A549 (cell line): Measurements from ENCODE around the gene FBXL4. TPM values are rescaled to one million over a fixed set of nuclear protein-coding genes. Genes with fewer than 3 reads are reported as not detected.

ENCODE experiments used
- ATAC-seq, 2 experiments: fragments of 200-7000 bp in 1 of 2; fragments of >200 bp in 1 of 2; cut with Nextera tagmentation in 1 of 2; cut with Tn5 transposase in 1 of 2; 3 replicates each; pipeline versions ENCODE4 v1.8.0 to v1.9.1; 2018 to 2020; ENCODE audit warnings: mild to moderate bottlenecking in 1 of 2, moderate library complexity in 1 of 2
- CTCF ChIA-PET: fragments of 300-600 bp; sonication (Branson Sonifier 250); formaldehyde crosslinking; extraction: SDS; loops from one replicate; lab custom pipeline; 2021; ENCODE audit warnings: antibody characterized with exemption, inconsistent platforms; lab: Yijun Ruan, JAX
- POLR2A ChIA-PET: fragments of 350-600 bp; formaldehyde crosslinking; extraction: SDS; loops from one replicate; lab custom pipeline; 2021; ENCODE audit warnings: antibody characterized with exemption, inconsistent platforms; lab: Yijun Ruan, JAX
- DNase-seq, 2 experiments: peaks; one replicate each; pipeline versions ENCODE4 v3.0.0 to v3.0.0-alpha.2; 2011 to 2016; ENCODE audit warnings: low read depth in 1 of 2, low spot score in 1 of 2
- FAIRE-seq: peaks from 2 replicates; lab custom pipeline; 2011; peaks lifted over from hg19 to GRCh38; lab: Jason Lieb, UNC
- H3K27ac ChIP-seq, 2 experiments: fragments of >200 bp; sonication (Bioruptor Twin); formaldehyde crosslinking; 3 replicates each; pipeline ENCODE4 v1.5.1; 2016 to 2017
- H3K4me1 ChIP-seq: fragments of >200 bp; sonication (Bioruptor Twin); formaldehyde crosslinking; 3 replicates; pipeline ENCODE4 v1.6.1; 2016
- H3K4me2 ChIP-seq: fragments of >200 bp; sonication (Bioruptor Twin); formaldehyde crosslinking; 3 replicates; pipeline ENCODE4 v1.6.1; 2016
- H3K4me3 ChIP-seq: fragments of >200 bp; sonication (Bioruptor Twin); formaldehyde crosslinking; 3 replicates; pipeline ENCODE4 v1.5.1; 2016
- H3K9me3 ChIP-seq: fragments of >200 bp; sonication (Bioruptor Twin); formaldehyde crosslinking; 3 replicates; pipeline ENCODE4 v1.6.1; 2016
- BCL3 ChIP-seq: fragments of >200 bp; sonication (Bioruptor Twin); formaldehyde crosslinking; IDR thresholded peaks from 3 replicates; pipeline ENCODE4 v1.6.1; 2016
- CHD2 ChIP-seq: fragments of 150-350 bp; IDR thresholded peaks from 2 replicates; pipeline ENCODE4 v1.6.1; 2014; ENCODE audit warnings: low read length; ENCODE audit not compliant: partially characterized antibody
- EHF ChIP-seq: fragments of 250-450 bp; sonication (Bioruptor Pico); IDR thresholded peaks from 2 replicates; pipeline ENCODE4 v1.5.0; 2020; ENCODE audit warnings: mild to moderate bottlenecking
- HOXB5 ChIP-seq: fragments of 250-450 bp; sonication (Bioruptor Pico); IDR thresholded peaks from 2 replicates; pipeline ENCODE4 v1.5.0; 2020; ENCODE audit warnings: mild to moderate bottlenecking, moderate library complexity
- KDM5A ChIP-seq: fragments of 200-600 bp; sonication (generic); IDR thresholded peaks from 2 replicates; pipeline ENCODE4 v1.6.1; 2016; ENCODE audit warnings: antibody characterized with exemption, mild to moderate bottlenecking
- NFE2L2 ChIP-seq: fragments of 150-350 bp; conservative IDR thresholded peaks from 2 replicates; pipeline ENCODE4 v1.6.1; 2014; ENCODE audit warnings: low read length
- NPAS2 ChIP-seq: fragments of 250-450 bp; sonication (Bioruptor Pico); IDR thresholded peaks from 2 replicates; pipeline ENCODE4 v1.8.0; 2022; ENCODE audit warnings: mild to moderate bottlenecking, moderate library complexity, borderline replicate concordance
- PBX3 ChIP-seq: IDR thresholded peaks from 2 replicates; pipeline ENCODE4 v1.6.1; 2012
- PHF8 ChIP-seq: fragments of 200-600 bp; sonication (generic); IDR thresholded peaks from 2 replicates; pipeline ENCODE4 v1.6.1; 2016; ENCODE audit warnings: low read depth, mild to moderate bottlenecking, antibody characterized with exemption, moderate library complexity, borderline replicate concordance
- REST ChIP-seq: fragments of 200-600 bp; sonication (generic); IDR thresholded peaks from 2 replicates; pipeline ENCODE4 v1.6.1; 2016; ENCODE audit warnings: antibody characterized with exemption, mild to moderate bottlenecking, moderate library complexity
- TP53 ChIP-seq: fragments of 250-450 bp; sonication (Bioruptor Pico); IDR thresholded peaks from 2 replicates; pipeline ENCODE4 v1.5.0; 2021; ENCODE audit warnings: mild to moderate bottlenecking, moderate library complexity
- ZNF302 ChIP-seq: fragments of 250-450 bp; sonication (Bioruptor Pico); IDR thresholded peaks from 2 replicates; pipeline ENCODE4 v1.9.0; 2021; ENCODE audit warnings: inconsistent platforms, mild to moderate bottlenecking, moderate library complexity
- WGBS: methylation state at CpG from one replicate; pipeline ENCODE4 v1.1.6; 2017; ENCODE audit errors: missing lambda C conversion rate; 5-methylcytosine and 5-hydroxymethylcytosine counted together
- polyA plus RNA-seq, 4 experiments: library from polyadenylated mRNA; depleted of rRNA in 3 of 4; stranded (reverse); fragments of >200 nt; fragmentation: RNase III in 1 of 4; extraction: RNeasy Plus Mini Kit Qiagen cat#74134 plus additional on column Dnase treatment in 1 of 4; gene quantifications; 2 replicates in 3 of 4; 3 replicates in 1 of 4; pipeline ENCODE4 v1.2.3, GENCODE V29; 2011 to 2017

FBXL4 gene
- polyA plus RNA-seq, 2 of the 4 experiments (the other 2 are of a cell fraction), result 6.5 to 21.6 TPM

GRCh38 chr6:98823428-98824161, 124.2 kb downstream of the FBXL4 start:
- ChIA-PET POLR2A (no interaction called here), CTCF (interaction anchor here (0.7 kb wide), 1 partner anchor 9 kb away, joined by 3 read pairs; no protein-coding TSS in a partner anchor)
- no peaks in the 10 kb centered on the region for H3K9me3 ChIP-seq
- no peak overlapping the region for H3K27ac ChIP-seq
- 50% methylated on average over 12 of the region's 12 CpGs for WGBS
- DNase-seq, result no peak
- H3K4me1 ChIP-seq, result no peaks in the 10 kb centered on the region
- H3K4me2 ChIP-seq, result no peak overlapping the region
- TF ChIP-seq HOXB5 (CRISPR knock-in tag) (no peak), KDM5A (no peak), ZNF302 (CRISPR knock-in tag) (no peak), BCL3 (no peak), NFE2L2 (no peak), CHD2 (no peak), TP53 (CRISPR knock-in tag) (no peak), PHF8 (no peak), PBX3 (no peak), NPAS2 (CRISPR knock-in tag) (no peak)
- ATAC-seq, result no peak
- FAIRE-seq, result no peak
- no peak overlapping the region for H3K4me3 ChIP-seq

- H3K9me3 ChIP-seq, result no peaks in the 10 kb centered on the region
- H3K4me3 ChIP-seq, result no peak overlapping the region
- H3K4me2 ChIP-seq, result no peak overlapping the region
- 34% methylated on average over 2 of the region's 2 CpGs for WGBS
- no peak overlapping the region for H3K27ac ChIP-seq
- ChIA-PET POLR2A (no interaction called here), CTCF (interaction anchor here (1.0 kb wide), 1 partner anchor 297 kb away, joined by 3 read pairs; no protein-coding TSS in a partner anchor)
- DNase-seq (no peak), ATAC-seq (no peak), FAIRE-seq (no peak)
- no peaks in the 10 kb centered on the region for H3K4me1 ChIP-seq
- TF ChIP-seq EHF (CRISPR knock-in tag) (no peak), ZNF302 (CRISPR knock-in tag) (no peak), REST (no peak)
Observed at GRCh38 chr6:98821756-98822405, 125.9 kb downstream of the FBXL4 start.

Other genes with a start within 250 kb of the FBXL4 start
- gene POU3F2, start 113.4 kb downstream of the FBXL4 start, polyA plus RNA-seq (2011; rRNA removed), result not detected in 2 replicates
- not detected in 3 replicates for gene POU3F2, start 113.4 kb downstream of the FBXL4 start, polyA plus RNA-seq (2017; fragmentation: RNase III; extraction: RNeasy Plus Mini Kit Qiagen cat#74134 plus additional on column Dnase treatment)